NCI-H2081 (cell line): ENCODE measurements around the gene POLG.
A peak's percentile ranks its signal among the peaks of the same experiment; 100 is the strongest.

Experiments used
- DNase-seq, 2 experiments: peaks; one replicate each; lab custom pipeline; 2025; lab: John Stamatoyannopoulos, UW

POLG gene

GRCh38 chr15:89326316-89326715 lies 8.3 kb downstream of the POLG start:
- DNase-seq: no peak

GRCh38 chr15:89325039-89325803 lies 9.4 kb downstream of the POLG start:
- no peak for DNase-seq

- DNase-seq: no peak
Observed at GRCh38 chr15:89323825-89324224, 10.8 kb downstream of the POLG start.

DNA sequence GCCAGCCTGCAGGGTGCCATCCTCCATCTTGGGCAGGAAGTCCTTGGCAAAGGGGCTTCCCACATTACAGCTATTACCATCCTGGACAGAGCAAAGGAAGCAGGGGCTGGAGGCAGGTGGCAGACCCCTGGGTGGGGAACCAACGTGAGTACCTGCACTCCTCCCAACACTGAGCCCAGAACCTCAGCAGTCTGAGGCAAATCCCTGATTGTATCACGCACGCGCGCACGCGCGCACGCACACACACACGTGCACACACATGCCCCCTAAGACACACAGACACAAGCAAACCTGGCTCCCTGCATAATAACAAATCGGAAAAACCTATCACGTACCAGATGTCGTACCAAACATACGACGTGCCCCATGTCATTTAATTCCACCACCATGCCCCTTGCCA lies 11.8 kb downstream of the POLG start:
- no peak for DNase-seq

DNA sequence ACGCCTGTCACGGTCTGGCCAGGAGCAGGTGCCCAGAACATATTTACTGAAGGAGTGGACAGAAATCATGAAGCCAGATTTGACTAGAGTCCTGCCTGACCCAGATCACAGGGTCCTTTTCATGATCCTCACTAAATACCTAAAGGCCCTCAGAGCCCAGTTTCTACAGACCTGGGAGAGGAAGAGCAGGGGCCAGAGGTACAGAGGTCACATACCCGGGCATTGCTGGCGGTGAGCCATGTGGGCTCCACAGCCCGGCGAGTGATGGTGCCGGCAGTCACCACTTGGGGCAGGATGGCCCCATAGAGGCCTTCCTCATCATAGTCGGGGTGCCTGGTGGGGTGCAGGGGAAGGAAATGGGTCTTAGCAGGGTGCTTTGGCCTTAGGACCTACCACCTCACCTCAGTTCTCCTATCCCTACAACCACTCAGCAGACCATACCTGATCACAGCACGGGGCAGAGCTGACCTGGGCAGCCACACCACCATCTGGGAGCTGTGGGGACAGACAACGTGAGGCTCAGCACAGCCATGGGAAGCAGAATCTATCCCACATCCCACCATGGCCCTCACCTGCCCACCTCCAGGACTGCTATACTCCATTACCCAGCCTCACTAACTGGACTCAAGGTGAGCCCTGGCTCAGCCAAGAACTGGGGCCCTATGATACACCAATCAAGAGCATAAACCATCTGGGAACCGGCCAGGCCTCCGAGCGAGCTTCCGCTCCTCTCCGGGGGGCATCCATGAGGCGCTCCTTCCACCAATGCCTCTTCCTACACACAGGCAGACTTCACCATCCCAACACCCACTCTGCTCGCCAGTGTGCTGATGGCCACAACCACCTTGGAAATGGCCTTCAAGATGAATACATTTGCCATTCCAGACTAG lies 12.9 kb downstream of the POLG start:
- no peak for DNase-seq

DNA sequence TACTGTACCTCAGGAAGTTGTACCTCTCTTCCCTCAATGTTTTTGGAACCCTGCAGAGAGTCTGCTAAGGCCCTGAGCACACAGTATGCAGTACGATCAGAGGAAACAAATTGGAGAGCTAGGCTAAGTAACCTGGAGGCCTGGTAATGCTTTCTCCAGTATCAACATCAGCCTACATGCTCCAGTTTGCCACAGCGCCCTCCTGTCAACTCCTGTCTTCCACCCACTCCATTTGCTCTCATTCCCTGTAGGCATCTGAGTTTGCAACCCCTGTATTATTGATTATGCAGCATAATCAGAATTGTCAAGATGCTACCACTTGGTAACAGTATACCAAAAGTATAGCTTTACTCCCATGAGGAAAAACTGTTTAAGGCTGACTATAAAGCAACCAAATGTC lies 14.4 kb downstream of the POLG start:
- DNase-seq: no peak

DNA sequence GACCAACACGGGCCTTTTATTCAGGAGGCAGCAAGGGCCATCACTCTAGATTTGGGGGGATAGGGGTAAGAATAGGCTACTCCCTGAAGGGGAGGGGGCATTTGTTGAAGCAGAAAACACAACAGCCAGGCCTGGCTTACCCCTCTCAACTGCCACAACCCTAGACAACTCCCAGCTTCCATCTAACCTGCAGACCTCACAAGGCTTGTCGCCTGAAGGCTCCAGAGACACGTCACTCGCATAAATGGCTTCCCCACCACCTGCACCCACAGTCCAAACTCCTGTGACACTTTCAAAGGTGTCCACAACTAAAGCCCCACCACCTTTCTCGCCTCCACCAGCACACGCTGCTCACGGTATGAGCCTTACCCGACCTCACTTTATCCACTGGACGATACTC lies 14.9 kb downstream of the POLG start:
- DNase-seq: no peak

DNA sequence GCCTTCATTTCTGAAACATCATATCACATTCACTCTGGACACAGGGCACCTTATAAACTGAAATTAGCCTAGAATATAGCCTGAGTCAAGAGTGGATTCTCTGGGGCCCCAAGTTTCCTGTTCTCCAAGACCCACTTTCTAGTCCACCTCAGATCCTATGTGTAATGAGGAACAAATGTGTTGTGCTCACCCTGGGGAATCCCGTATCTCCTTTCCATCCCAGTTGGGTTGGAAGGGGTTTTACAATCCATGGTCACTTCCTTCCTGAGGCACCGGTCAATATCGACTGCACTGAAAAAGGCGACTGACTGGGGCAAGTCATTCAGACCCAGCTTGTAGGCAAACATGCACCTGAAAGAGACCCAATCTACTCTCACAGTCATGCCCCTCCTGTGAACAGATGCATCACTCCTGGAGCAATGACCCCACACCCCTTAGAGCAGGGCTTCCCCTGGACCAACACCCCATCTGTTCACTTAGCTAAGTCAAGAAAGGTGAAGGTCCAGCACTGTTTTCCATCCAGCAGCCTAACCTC lies 17.4 kb downstream of the POLG start:
- DNase-seq: no peak

- no peak for DNase-seq
Observed at GRCh38 chr15:89316504-89316903, 18.1 kb downstream of the POLG start.

GRCh38 chr15:89315375-89315929 lies 19.2 kb downstream of the POLG start:
- DNase-seq: no peak

DNA sequence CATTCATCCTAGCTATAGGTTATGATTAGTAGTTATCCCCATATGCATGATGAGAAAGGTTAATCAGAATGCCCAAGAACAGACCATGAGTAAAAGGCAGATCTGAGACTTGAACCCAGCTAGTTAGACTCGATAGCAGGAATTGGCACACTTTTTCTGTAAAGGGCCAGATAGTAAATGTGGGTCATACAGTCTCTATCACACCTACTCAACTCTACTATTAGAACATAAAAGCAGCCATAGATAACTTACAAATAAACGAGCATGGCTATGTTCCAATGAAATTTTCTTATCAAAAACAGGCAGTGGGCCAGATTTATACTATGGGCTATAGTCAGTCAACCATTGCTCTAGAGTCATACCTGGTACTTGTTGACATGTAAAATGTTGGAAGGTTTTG lies 24.6 kb downstream of the POLG start:
- no peak for DNase-seq

DNA sequence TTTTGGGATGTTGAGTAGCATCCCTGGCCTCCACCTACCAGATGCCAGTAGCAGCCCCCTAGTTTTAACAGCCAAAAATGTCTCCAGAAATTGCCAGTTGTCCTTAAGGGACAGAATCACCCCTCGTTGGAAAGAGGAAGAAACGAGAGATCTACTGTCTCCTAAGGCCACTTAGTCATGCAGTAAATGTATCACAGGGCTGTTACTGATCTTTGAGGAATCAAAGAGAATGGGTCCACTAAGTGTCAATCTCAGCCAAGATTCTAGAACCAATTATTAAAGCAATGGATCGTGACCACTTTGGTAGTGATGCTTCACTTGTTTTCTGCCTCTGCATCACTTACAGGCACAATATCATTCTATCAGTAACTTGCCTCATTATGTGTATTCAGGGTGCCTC lies 26.4 kb downstream of the POLG start:
- DNase-seq: no peak

DNA sequence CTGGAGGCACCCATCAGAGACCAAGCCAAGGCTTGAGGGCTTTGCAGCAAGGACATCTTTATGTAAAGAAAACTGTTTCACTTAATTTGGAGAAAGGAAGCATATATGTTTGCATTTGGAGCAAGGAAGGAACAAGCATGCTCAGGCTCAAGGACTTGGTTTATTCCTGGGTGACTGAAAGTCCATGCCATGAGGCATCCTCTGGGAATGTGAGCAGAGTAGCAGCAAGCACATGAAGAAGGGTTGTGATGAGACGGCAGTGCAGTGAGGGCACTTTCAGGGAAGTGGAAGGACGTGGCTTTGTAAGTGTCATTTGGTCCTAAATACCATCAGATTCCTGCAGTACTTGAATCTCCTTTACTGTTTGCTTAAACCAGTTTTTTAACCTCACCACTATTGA lies 26.8 kb downstream of the POLG start:
- DNase-seq: no peak

DNA sequence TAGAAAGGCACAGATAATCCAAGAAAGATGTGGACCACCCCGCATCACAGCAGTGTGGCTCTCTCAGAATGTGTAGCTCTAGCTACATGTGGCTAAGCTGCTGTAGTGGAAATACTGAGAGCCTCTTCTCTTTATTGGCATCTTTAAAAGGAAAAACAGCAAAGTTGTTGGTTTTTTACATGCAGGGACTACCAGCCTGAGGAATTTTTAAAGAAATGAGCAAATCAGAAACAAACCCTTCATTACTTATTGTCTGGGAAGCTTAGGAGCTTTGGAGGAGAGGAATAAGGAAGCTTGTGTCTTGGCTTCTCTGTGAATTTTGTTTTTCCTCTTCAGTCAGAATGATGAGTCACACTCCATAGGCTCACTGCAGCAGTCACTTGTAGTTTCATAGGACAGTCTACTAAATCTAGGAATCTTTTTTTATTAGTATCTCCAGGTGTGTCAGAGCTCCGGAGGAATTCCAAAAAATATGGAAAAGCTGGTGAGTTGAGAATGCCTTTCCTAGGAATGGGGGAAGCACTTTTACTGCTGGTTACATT lies 27.5 kb downstream of the POLG start:
- no peak for DNase-seq

DNA sequence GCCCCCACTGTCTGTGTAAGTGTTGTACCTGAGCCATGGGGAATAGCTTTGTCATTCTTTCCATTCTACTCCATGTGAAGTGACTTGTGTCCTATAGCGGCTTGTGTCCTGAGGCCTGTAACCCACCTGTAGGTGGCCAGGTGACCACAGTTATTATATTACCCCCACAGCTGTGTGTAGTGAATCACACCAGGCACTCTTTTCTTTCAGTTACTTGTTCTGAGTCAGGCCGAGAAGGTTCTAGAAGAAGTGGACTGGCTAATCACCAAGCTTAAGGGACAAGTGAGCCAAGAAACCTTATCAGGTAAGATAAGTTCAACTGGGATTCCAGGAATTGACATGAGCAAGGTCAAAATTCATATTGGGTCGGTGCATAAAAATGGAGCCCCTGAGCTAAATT lies 29.2 kb downstream of the POLG start:
- no peak for DNase-seq

DNA sequence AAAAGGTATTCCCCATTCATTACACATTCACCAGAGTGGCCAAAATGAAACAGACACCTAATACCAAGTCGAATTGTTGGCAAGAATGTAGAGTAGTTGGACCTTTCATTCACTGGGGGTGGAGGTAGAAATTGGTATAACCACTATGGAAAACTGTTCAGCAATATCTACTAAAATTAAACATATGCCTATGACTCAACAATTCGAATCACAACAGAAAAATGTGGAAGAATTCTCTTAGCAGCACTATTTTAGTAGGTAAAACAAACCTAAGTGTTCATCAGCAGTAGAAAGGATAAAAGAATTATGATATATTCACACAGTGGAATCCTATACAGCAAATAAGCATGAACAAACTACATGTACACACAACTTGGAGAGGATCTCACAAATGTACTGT lies 30.6 kb downstream of the POLG start:
- no peak for DNase-seq

DNA sequence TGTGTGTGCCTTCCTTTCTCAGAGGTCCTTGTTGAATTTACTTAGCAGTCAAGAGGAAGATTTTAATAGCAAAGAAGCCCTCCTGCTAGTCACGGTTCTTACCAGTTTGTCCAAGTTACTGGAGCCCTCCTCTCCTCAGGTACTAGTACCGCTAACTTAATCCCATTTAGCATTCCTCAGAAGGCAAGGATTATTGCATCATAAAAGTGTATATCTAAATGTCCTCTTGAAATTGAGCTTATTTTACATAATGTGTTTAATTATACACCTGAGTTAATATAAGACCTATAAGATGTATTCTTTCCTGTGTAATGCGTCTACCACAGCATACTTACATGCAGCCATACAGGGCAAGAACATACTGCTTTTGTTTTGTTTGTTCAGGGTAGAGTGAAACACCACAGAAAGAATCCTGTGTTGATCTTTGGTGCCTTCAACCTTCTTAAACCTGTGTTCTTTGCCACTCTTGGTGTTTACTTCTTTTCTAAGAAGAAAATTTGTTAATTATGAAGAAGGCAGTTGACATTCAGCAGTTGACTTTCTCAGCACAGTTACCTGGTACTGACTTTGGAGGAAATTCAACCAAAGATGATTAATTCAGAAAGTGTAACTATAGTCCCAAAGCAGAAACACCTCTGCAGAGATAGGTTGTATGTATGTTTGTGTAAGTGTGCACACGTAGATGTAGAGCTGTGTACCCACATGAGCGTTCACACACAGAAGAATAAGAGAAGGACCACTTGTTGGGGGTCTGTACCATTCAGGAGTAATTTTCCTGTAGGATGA lies 33.1 kb downstream of the POLG start:
- no peak for DNase-seq

DNA sequence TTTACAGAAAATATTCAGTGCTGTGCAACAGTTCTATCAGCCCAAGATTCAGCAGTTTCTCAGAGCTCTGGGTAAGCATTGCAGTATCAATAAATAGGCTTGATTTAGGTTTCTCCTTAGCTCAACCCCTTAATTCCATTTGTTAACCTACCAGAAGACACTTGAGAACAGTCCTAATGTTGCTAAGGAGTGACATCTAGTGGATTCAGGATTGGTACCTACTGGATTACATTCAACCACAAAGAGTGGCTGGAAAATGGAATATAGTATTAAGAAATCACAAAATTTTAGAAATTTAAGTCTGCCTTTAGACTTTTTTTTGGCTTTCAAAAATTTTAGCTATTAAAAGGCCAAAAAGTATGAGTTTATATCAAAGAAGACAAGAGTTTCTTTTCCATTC lies 34.7 kb downstream of the POLG start:
- DNase-seq: peak in 1 of 2 experiments; percentile 3

GRCh38 chr15:89293012-89293411 lies 41.6 kb downstream of the POLG start:
- no peak for DNase-seq

DNA sequence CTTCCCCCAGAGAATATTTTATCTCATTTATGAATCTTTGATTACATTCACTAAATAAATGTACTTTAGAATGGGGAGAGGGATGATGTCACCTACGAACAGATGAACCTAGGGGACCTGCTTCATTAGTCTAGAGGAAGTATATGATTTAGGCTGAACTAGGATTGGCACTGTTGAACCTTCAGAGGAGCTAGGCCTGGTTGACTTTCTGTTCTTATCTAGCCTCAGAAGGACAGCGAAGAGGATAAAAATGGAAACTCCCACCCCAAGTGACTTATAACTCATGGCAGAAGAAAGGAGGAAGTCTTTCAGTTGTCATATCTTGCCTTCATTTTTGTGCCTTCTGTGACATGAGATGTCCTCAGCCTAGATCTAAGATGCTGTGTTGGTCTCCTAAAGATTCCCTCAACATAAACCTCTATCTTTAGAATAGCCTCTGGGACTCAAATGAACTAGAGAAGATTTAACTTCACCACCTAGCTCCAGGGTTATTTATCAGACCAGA lies 42.6 kb downstream of the POLG start:
- DNase-seq: no peak

GRCh38 chr15:89283201-89283600 lies 51.4 kb downstream of the POLG start:
- no peak for DNase-seq

GRCh38 chr15:89282631-89283030 lies 52.0 kb downstream of the POLG start:
- no peak for DNase-seq
